Breast epithelium (tissue), 4 donors: ENCODE results near the gene OR9A4. TPM values are rescaled to one million over a fixed set of nuclear protein-coding genes. Genes with fewer than 3 reads are reported as not detected.

Source experiments
- DNase-seq, 2 donors: peaks; one replicate each; pipeline ENCODE4 v3.0.0-alpha.2; 2019; ENCODE audit warnings: low spot score in 2 of 2
- H3K27ac ChIP-seq, 2 donors: fragments of 200-600 bp; sonication (generic) in 1 of 2; one replicate each; pipeline ENCODE4 v1.5.1; 2016 to 2019; ENCODE audit warnings: mild to moderate bottlenecking in 1 of 2
- H3K27me3 ChIP-seq, 2 donors: fragments of 200-600 bp; sonication (generic) in 1 of 2; one replicate each; pipeline versions ENCODE4 v1.5.1 to v1.6.0; 2017 to 2019; ENCODE audit warnings: control low read depth in 1 of 2, mild to moderate bottlenecking in 1 of 2
- H3K36me3 ChIP-seq: fragments of 200-600 bp; one replicate; pipeline ENCODE4 v1.5.1; 2019
- H3K4me1 ChIP-seq, 2 donors: fragments of 200-600 bp; sonication (generic); one replicate each; pipeline ENCODE4 v1.5.1; 2016 to 2019; ENCODE audit warnings: control low read depth in 1 of 2
- H3K4me3 ChIP-seq, 3 donors: fragments of 200-600 bp; sonication (generic); 1 replicate in 2 of 3; 2 replicates in 1 of 3; pipeline ENCODE4 v1.5.1; 2016 to 2019; ENCODE audit warnings: mild to moderate bottlenecking in 3 of 3, moderate library complexity in 2 of 3
- H3K9me3 ChIP-seq, 2 donors: fragments of 200-600 bp; sonication (generic) in 1 of 2; one replicate each; pipeline ENCODE4 v1.5.1; 2016 to 2019; ENCODE audit warnings: control low read depth in 1 of 2
- CTCF ChIP-seq, 3 donors: fragments of 450-650 bp; IDR thresholded peaks; one replicate each; pipeline ENCODE4 v1.5.1; 2016 to 2017; ENCODE audit warnings: antibody characterized with exemption in 3 of 3, mild to moderate bottlenecking in 3 of 3, moderate library complexity in 3 of 3
- POLR2A ChIP-seq: fragments of 450-650 bp; IDR thresholded peaks from one replicate; pipeline ENCODE4 v1.6.1; 2016; ENCODE audit warnings: antibody characterized with exemption, mild to moderate bottlenecking, moderate library complexity
- POLR2AphosphoS5 ChIP-seq, 3 donors: sonication (generic); formaldehyde crosslinking; IDR thresholded peaks; one replicate each; pipeline ENCODE4 v1.6.1; 2017; ENCODE audit warnings: antibody characterized with exemption in 3 of 3
- intact Hi-C: fragments of 100-400 bp; cut with DNase I; formaldehyde crosslinking; loops from one replicate; pipeline ENCODE4 v1.15.1; 2023; ENCODE audit warnings: low total_unique reads
- total RNA-seq, 3 donors: library from RNA; depleted of rRNA; stranded (reverse); fragments of >200 nt; gene quantifications; one replicate each; pipeline ENCODE4 v1.1.0, GENCODE V29; 2016

The OR9A4 gene
- total RNA-seq, 3 donors from 2014 or later, result 0.66 TPM; not detected in 2

- Histone ChIP-seq H3K4me3 (no peak overlapping the region), H3K27ac (no peak overlapping the region), H3K36me3 (no peaks in the 10 kb centered on the region), H3K27me3 (no peaks in the 10 kb centered on the region), H3K9me3 (no peaks in the 10 kb centered on the region), H3K4me1 (no peaks in the 10 kb centered on the region)
- DNase-seq, result no peak
- intact Hi-C loops, result no loop called here
- no peak for TF ChIP-seq POLR2A
- no peak for TF ChIP-seq CTCF (IDR thresholded peaks at IDR 0.05)
- TF ChIP-seq POLR2AphosphoS5 (IDR thresholded peaks at IDR 0.05), result no peak
Measured at GRCh38 chr7:141950806-141951205, 34.6 kb downstream of the OR9A4 start.

- no peaks in the 10 kb centered on the region for H3K4me1 ChIP-seq
- no peaks in the 10 kb centered on the region for H3K27me3 ChIP-seq
- intact Hi-C loops, result no loop called here
- DNase-seq, result no peak
- no peaks in the 10 kb centered on the region for H3K9me3 ChIP-seq
- no peak overlapping the region for H3K4me3 ChIP-seq
- H3K27ac ChIP-seq, result no peak overlapping the region
- TF ChIP-seq POLR2A, result no peak
- no peak for TF ChIP-seq POLR2AphosphoS5 (IDR thresholded peaks at IDR 0.05)
- no peak for TF ChIP-seq CTCF (IDR thresholded peaks at IDR 0.05)
- H3K36me3 ChIP-seq, result no peaks in the 10 kb centered on the region
Measured at GRCh38 chr7:141952461-141952860, 36.3 kb downstream of the OR9A4 start.

GRCh38 chr7:141954334-141954733 is 38.1 kb downstream of the OR9A4 start:
- Histone ChIP-seq H3K9me3 (no peaks in the 10 kb centered on the region), H3K27me3 (no peaks in the 10 kb centered on the region), H3K4me1 (no peaks in the 10 kb centered on the region), H3K27ac (no peak overlapping the region), H3K36me3 (no peaks in the 10 kb centered on the region), H3K4me3 (no peak overlapping the region)
- no peak for DNase-seq
- TF ChIP-seq POLR2AphosphoS5 (IDR thresholded peaks at IDR 0.05) (no peak), POLR2A (no peak), CTCF (IDR thresholded peaks at IDR 0.05) (no peak)
- intact Hi-C loops, result no loop called here

GRCh38 chr7:141956084-141956483 is 39.9 kb downstream of the OR9A4 start:
- intact Hi-C loops, result no loop called here
- Histone ChIP-seq H3K27ac (no peak overlapping the region), H3K4me1 (no peaks in the 10 kb centered on the region), H3K27me3 (no peaks in the 10 kb centered on the region), H3K4me3 (no peak overlapping the region), H3K36me3 (no peaks in the 10 kb centered on the region), H3K9me3 (no peaks in the 10 kb centered on the region)
- DNase-seq, result no peak
- TF ChIP-seq POLR2A (no peak), POLR2AphosphoS5 (IDR thresholded peaks at IDR 0.05) (no peak), CTCF (IDR thresholded peaks at IDR 0.05) (no peak)

- intact Hi-C loops, result no loop called here
- H3K27me3 ChIP-seq, result no peaks in the 10 kb centered on the region
- H3K4me1 ChIP-seq, result no peaks in the 10 kb centered on the region
- TF ChIP-seq POLR2A (no peak), POLR2AphosphoS5 (IDR thresholded peaks at IDR 0.05) (no peak), CTCF (IDR thresholded peaks at IDR 0.05) (no peak)
- no peaks in the 10 kb centered on the region for H3K36me3 ChIP-seq
- H3K27ac ChIP-seq, result no peak overlapping the region
- H3K4me3 ChIP-seq, result no peak overlapping the region
- peaks cover 0 to 8% of the 10 kb centered on the region in 2 donors for H3K9me3 ChIP-seq
- no peak for DNase-seq
Measured at GRCh38 chr7:141960687-141961422, 44.7 kb downstream of the OR9A4 start.

Other genes starting within 250 kb of the OR9A4 start
- 10 to 100 TPM; 14.1 to 49.2 (median 32.1) TPM for gene DENND11, start 214.2 kb upstream of the OR9A4 start, total RNA-seq
- not detected for gene WEE2, start 208.0 kb upstream of the OR9A4 start, total RNA-seq
- gene SSBP1, start 178.0 kb upstream of the OR9A4 start, total RNA-seq, result 100 to 1,000 TPM in 2 of 3 donors, 10 to 100 TPM in 1; 93.4 to 114 (median 112) TPM
- gene TAS2R3, start 152.3 kb upstream of the OR9A4 start, total RNA-seq, result 1 to 10 TPM; 2.2 to 4.8 (median 3.9) TPM
- 1 to 10 TPM; 1.9 to 4.2 (median 2.0) TPM for gene TAS2R4, start 139.7 kb upstream of the OR9A4 start, total RNA-seq
- gene TAS2R5, start 126.2 kb upstream of the OR9A4 start, total RNA-seq, result 10 to 100 TPM in 1 of 3 donors, 1 to 10 TPM in 2; 2.0 to 10.8 (median 2.4) TPM
- gene PRSS37, start 74.9 kb upstream of the OR9A4 start, total RNA-seq, result not detected
- gene CLEC5A, start 30.6 kb downstream of the OR9A4 start, total RNA-seq, result 1 to 10 TPM in 2 of 3 donors, not detected in 1; 1.6 to 3.2 TPM
- not detected for gene TAS2R38, start 57.4 kb downstream of the OR9A4 start, total RNA-seq
- gene MGAM, start 79.5 kb downstream of the OR9A4 start, total RNA-seq, result 1 to 10 TPM in 1 of 3 donors, under 1 TPM in 2; 0.32 to 7.0 (median 0.66) TPM
- 1 to 10 TPM in 2 of 3 donors, under 1 TPM in 1; under 0.01 to 2.9 (median 2.3) TPM for gene MGAM2, start 195.3 kb downstream of the OR9A4 start, total RNA-seq